HG03460 (cell line): ENCODE results near the gene GTF2I.
"Not testable (repeated sequence)": the region's sequence is repeated elsewhere in the genome, so short reads cannot be mapped to it uniquely, and the experiment has no call there.

Experiments used
- ATAC-seq: cut with Tn5 transposase; IDR thresholded peaks from one replicate; pipeline ENCODE4 v1.9.1; 2021; ENCODE audit not compliant: unreplicated experiment

Gene GTF2I

GRCh38 chr7:74709880-74710671 is 52.6 kb downstream of the GTF2I start:
- ATAC-seq = no peak

GRCh38 chr7:74713567-74713966 is 56.0 kb downstream of the GTF2I start:
- no peak for ATAC-seq

GRCh38 chr7:74717889-74718288 is 60.4 kb downstream of the GTF2I start:
- no peak for ATAC-seq

- no peak for ATAC-seq
These were observed 60.8 kb downstream of the GTF2I start for GRCh38 chr7:74718336-74718735.

- ATAC-seq = no peak
These were observed 64.6 kb downstream of the GTF2I start for GRCh38 chr7:74722153-74722552.

GRCh38 chr7:74725840-74726239 is 68.3 kb downstream of the GTF2I start:
- ATAC-seq = no peak

GRCh38 chr7:74726309-74727101 is 69.0 kb downstream of the GTF2I start:
- no peak for ATAC-seq

GRCh38 chr7:74728686-74729085 is 71.2 kb downstream of the GTF2I start:
- not testable (repeated sequence) for ATAC-seq

- not testable (repeated sequence) for ATAC-seq
These were observed 72.7 kb downstream of the GTF2I start for GRCh38 chr7:74730186-74730585.

GRCh38 chr7:74739974-74740703 is 82.6 kb downstream of the GTF2I start:
- not testable (repeated sequence) for ATAC-seq

- not testable (repeated sequence) for ATAC-seq
These were observed 86.5 kb downstream of the GTF2I start for GRCh38 chr7:74743936-74744557.

GRCh38 chr7:74753921-74754482 is 96.5 kb downstream of the GTF2I start:
- ATAC-seq = not testable (repeated sequence)

GRCh38 chr7:74756673-74757072 is 99.2 kb downstream of the GTF2I start:
- ATAC-seq = not testable (repeated sequence)

- not testable (repeated sequence) for ATAC-seq
These were observed 100.8 kb downstream of the GTF2I start for GRCh38 chr7:74758268-74758667.

- ATAC-seq = not testable (repeated sequence)
These were observed 101.5 kb downstream of the GTF2I start for GRCh38 chr7:74758982-74759381.

GRCh38 chr7:74765205-74765918 is 107.8 kb downstream of the GTF2I start:
- peak; percentile 33 for ATAC-seq

- ATAC-seq = not testable (repeated sequence)
These were observed 109.0 kb downstream of the GTF2I start for GRCh38 chr7:74766509-74766908.

GRCh38 chr7:74766991-74767390 is 109.5 kb downstream of the GTF2I start:
- not testable (repeated sequence) for ATAC-seq

- not testable (repeated sequence) for ATAC-seq
These were observed 112.5 kb downstream of the GTF2I start for GRCh38 chr7:74770062-74770461.

GRCh38 chr7:74772093-74772492 is 114.6 kb downstream of the GTF2I start:
- not testable (repeated sequence) for ATAC-seq
